Progenitor cell of endocrine pancreas (in vitro differentiated cells): ENCODE results near the gene NSUN7. TPM values are rescaled to one million over a fixed set of nuclear protein-coding genes. Genes with fewer than 3 reads are reported as not detected.

ENCODE experiments used
- DNase-seq: peaks from one replicate; pipeline ENCODE4 v3.0.0; 2021; ENCODE audit warnings: low spot score; ENCODE audit not compliant: unreplicated experiment
- H3K27ac Mint-ChIP-seq: 2 replicates; pipeline ENCODE4 v1.8.0; 2021; ENCODE audit warnings: mild to moderate bottlenecking, moderate library complexity, mixed read lengths
- H3K27me3 Mint-ChIP-seq: 2 replicates; pipeline ENCODE4 v1.8.0; 2021; ENCODE audit warnings: mixed read lengths
- H3K36me3 Mint-ChIP-seq: 2 replicates; pipeline ENCODE4 v1.8.0; 2022; ENCODE audit warnings: mixed read lengths; ENCODE audit not compliant: insufficient read depth
- H3K4me1 Mint-ChIP-seq: 2 replicates; pipeline ENCODE4 v1.8.0; 2021; ENCODE audit warnings: low read depth, mixed read lengths
- H3K4me3 Mint-ChIP-seq: 2 replicates; pipeline ENCODE4 v1.8.0; 2021; ENCODE audit warnings: low read depth, mild to moderate bottlenecking, moderate library complexity, mixed read lengths
- H3K9me3 Mint-ChIP-seq: 2 replicates; pipeline ENCODE4 v1.8.0; 2021; ENCODE audit warnings: low read depth, mixed read lengths
- CTCF ChIP-seq: fragments of 200-600 bp; sonication (generic); IDR thresholded peaks from one replicate; pipeline ENCODE4 v1.5.0; 2021; ENCODE audit warnings: antibody characterized with exemption, mild to moderate bottlenecking; ENCODE audit not compliant: unreplicated experiment
- total RNA-seq: library from RNA; stranded (reverse); gene quantifications from 2 replicates; pipeline ENCODE4 v1.2.1, GENCODE V29; 2021

The NSUN7 gene
- total RNA-seq, 1 donor from 2014 or later, result 17.5 TPM

GRCh38 chr4:40844261-40844660 lies 94.5 kb downstream of the NSUN7 start:
- no peak for DNase-seq
- Mint-ChIP-seq H3K4me1 (peaks cover 31% of the 10 kb centered on the region), H3K27ac (no peak overlapping the region)

GRCh38 chr4:40845154-40845835 lies 95.5 kb downstream of the NSUN7 start:
- TF ChIP-seq CTCF, result no peak
- no peak overlapping the region for H3K27ac Mint-ChIP-seq
- peaks cover 1% of the 10 kb centered on the region for H3K36me3 Mint-ChIP-seq
- H3K9me3 Mint-ChIP-seq, result no peaks in the 10 kb centered on the region
- no peak overlapping the region for H3K4me3 Mint-ChIP-seq
- H3K4me1 Mint-ChIP-seq, result peaks cover 30% of the 10 kb centered on the region
- H3K27me3 Mint-ChIP-seq, result no peaks in the 10 kb centered on the region
- no peak for DNase-seq

More at GRCh38 chr4:40844261-40844660, 94.5 kb downstream of the NSUN7 start:
- H3K9me3 Mint-ChIP-seq, result no peaks in the 10 kb centered on the region
- no peak for TF ChIP-seq CTCF
- H3K4me3 Mint-ChIP-seq, result no peak overlapping the region
- peaks cover 1% of the 10 kb centered on the region for H3K36me3 Mint-ChIP-seq
- H3K27me3 Mint-ChIP-seq, result no peaks in the 10 kb centered on the region

- no peaks in the 10 kb centered on the region for H3K27me3 Mint-ChIP-seq
- H3K27ac Mint-ChIP-seq, result no peak overlapping the region
- H3K4me1 Mint-ChIP-seq, result peaks cover 21% of the 10 kb centered on the region
- no peak overlapping the region for H3K4me3 Mint-ChIP-seq
- H3K9me3 Mint-ChIP-seq, result no peaks in the 10 kb centered on the region
- no peak for TF ChIP-seq CTCF
- H3K36me3 Mint-ChIP-seq, result peaks cover 1% of the 10 kb centered on the region
- no peak for DNase-seq
Observed at GRCh38 chr4:40846532-40846931, 96.8 kb downstream of the NSUN7 start.

- Mint-ChIP-seq H3K4me1 (peaks cover 15% of the 10 kb centered on the region), H3K9me3 (no peaks in the 10 kb centered on the region), H3K36me3 (peaks cover 3% of the 10 kb centered on the region), H3K27me3 (no peaks in the 10 kb centered on the region), H3K4me3 (no peak overlapping the region), H3K27ac (no peak overlapping the region)
- TF ChIP-seq CTCF, result no peak
- no peak for DNase-seq
Observed at GRCh38 chr4:40848251-40848650, 98.5 kb downstream of the NSUN7 start.

- Mint-ChIP-seq H3K4me3 (no peak overlapping the region), H3K27me3 (no peaks in the 10 kb centered on the region), H3K27ac (no peak overlapping the region), H3K36me3 (peaks cover 7% of the 10 kb centered on the region), H3K9me3 (no peaks in the 10 kb centered on the region), H3K4me1 (peaks cover 15% of the 10 kb centered on the region)
- no peak for DNase-seq
- TF ChIP-seq CTCF, result no peak
Observed at GRCh38 chr4:40848940-40849339, 99.2 kb downstream of the NSUN7 start.
